ENCODE measurements around the gene PTPN14. TPM values are rescaled to one million over a fixed set of nuclear protein-coding genes. Genes with fewer than 3 reads are reported as not detected.

PTPN14 gene
- total RNA-seq, 4 donors from 2014 or later, result 4.5 to 9.7 (median 7.1) TPM

DNA sequence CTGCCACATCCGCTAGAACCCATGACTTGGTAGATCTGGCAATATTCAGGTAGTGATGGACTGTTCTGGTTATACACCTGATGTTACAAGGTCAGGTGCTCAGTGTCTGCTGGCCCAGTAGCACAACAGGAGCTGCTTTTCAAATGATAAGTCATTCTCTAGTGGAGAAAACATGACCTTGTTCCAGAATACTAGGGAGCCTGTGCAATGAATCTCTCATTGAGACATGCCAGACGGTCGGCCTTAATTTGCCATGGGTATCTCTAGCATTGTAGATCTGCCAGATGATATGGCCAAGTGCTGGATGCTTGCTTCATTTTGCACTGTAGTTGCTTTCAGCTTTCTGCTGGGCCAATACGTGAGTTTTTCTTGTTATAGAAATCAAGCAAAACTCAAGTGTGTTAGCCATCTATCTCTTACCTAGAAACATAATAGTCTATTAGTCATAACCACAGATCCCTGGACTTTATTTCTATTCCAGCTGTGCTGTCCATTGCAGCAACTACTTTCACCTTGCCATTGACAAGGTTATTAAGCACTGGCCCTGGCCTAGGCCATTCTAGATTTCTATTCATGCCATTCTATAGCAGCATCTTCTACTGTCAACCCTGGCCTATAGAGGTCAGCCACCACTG lies 37.7 kb upstream of the PTPN14 start:
- in situ Hi-C loops (cut with MboI; ENCODE audit: low pct_ligation_motif_present in 1 of 4, low pct_unique_long_range_greater_than_20kb in 1 of 4, low sequenced_read_pairs in 3 of 4) (loop anchor here (10.0 to 25.0 kb wide), 4 partner anchors 252 to 377 kb away; no protein-coding TSS in a partner anchor), intact Hi-C loops (cut with DNase I; ENCODE audit: low total_unique reads) (loop anchor here (5.0 kb wide), 1 partner anchor 257 kb away; no protein-coding TSS in a partner anchor)
- Histone ChIP-seq H3K4me3 (no peak overlapping the region), H3K36me3 (no peaks in the 10 kb centered on the region), H3K27me3 (no peaks in the 10 kb centered on the region), H3K4me1 (no peaks in the 10 kb centered on the region), H3K9me3 (no peaks in the 10 kb centered on the region), H3K27ac (no peak overlapping the region)
- TF ChIP-seq, protein P1, sequence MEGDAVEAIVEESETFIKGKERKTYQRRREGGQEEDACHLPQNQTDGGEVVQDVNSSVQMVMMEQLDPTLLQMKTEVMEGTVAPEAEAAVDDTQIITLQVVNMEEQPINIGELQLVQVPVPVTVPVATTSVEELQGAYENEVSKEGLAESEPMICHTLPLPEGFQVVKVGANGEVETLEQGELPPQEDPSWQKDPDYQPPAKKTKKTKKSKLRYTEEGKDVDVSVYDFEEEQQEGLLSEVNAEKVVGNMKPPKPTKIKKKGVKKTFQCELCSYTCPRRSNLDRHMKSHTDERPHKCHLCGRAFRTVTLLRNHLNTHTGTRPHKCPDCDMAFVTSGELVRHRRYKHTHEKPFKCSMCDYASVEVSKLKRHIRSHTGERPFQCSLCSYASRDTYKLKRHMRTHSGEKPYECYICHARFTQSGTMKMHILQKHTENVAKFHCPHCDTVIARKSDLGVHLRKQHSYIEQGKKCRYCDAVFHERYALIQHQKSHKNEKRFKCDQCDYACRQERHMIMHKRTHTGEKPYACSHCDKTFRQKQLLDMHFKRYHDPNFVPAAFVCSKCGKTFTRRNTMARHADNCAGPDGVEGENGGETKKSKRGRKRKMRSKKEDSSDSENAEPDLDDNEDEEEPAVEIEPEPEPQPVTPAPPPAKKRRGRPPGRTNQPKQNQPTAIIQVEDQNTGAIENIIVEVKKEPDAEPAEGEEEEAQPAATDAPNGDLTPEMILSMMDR (IDR thresholded peaks at IDR 0.05), result no peak
- TF ChIP-seq POLR2A (IDR thresholded peaks at IDR 0.05), result no peak
- TF ChIP-seq EP300 (IDR thresholded peaks at IDR 0.05; ENCODE audit: low read depth), result no peak
- TF ChIP-seq POLR2AphosphoS5 (IDR thresholded peaks at IDR 0.05), result no peak
- 97 to 100% methylated on average over 1 to 4 of the region's 4 CpGs for WGBS, 2 donors (ENCODE audit: low coverage in 1 of 2)
- DNase-seq, result no peak

DNA sequence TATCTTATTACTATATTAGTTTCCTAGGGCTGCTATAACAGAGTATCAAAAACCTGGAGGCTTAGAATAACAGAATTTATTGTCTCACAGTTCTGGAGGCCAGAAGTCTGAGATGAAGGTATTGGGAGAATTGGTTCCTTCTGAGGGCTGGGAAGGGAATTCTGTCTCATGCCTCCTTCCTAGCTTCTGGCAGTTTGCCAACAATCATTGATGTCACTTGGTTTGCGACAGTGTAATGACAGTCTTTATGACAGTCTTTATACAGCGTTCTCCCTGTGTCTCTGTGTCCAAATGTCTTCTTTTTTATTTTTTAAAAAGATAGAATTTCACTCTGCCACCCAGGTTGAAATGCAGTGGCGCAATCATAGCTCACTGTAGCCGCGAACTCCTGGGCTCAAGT lies 35.8 kb upstream of the PTPN14 start:
- Histone ChIP-seq H3K4me1 (no peaks in the 10 kb centered on the region), H3K36me3 (no peaks in the 10 kb centered on the region), H3K9me3 (no peaks in the 10 kb centered on the region), H3K4me3 (no peak overlapping the region), H3K27me3 (no peaks in the 10 kb centered on the region), H3K27ac (no peak overlapping the region)
- TF ChIP-seq POLR2A (IDR thresholded peaks at IDR 0.05), result no peak
- TF ChIP-seq, protein P1 (IDR thresholded peaks at IDR 0.05), result no peak
- no peak for TF ChIP-seq POLR2AphosphoS5 (IDR thresholded peaks at IDR 0.05)
- TF ChIP-seq EP300 (IDR thresholded peaks at IDR 0.05; ENCODE audit: low read depth), result no peak
- DNase-seq, result no peak
- 58 to 59% methylated on average over 5 of the region's 5 CpGs for WGBS, 2 donors (ENCODE audit: low coverage in 1 of 2)
- intact Hi-C loops (cut with DNase I; ENCODE audit: low total_unique reads), result loop anchor here (5.0 kb wide), 1 partner anchor 255 kb away; no protein-coding TSS in a partner anchor
- in situ Hi-C loops (cut with MboI; ENCODE audit: low pct_ligation_motif_present in 1 of 4, low pct_unique_long_range_greater_than_20kb in 1 of 4, low sequenced_read_pairs in 3 of 4), result loop anchor here (10.0 to 25.0 kb wide), 4 partner anchors 250 to 375 kb away; no protein-coding TSS in a partner anchor

DNA sequence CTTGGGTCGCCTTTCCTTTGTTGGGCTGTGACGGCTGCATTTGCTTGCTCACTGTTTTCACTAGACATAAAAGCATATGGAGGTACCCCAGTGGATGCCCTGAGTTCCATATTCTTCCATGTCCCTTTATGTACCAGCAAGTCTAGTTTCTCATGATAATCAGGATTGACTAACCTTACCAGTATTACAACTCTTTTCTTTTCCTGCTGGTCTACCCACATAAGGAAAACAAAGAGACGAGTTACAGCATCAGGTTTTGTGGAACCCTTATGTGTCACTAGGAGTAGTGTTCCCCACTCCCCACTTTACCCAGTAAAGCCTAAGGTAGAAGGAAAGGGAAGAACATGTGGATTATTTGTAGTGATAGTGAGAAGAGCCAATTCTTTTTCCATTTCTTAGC lies 35.2 kb upstream of the PTPN14 start:
- TF ChIP-seq POLR2A (IDR thresholded peaks at IDR 0.05) (no peak), POLR2AphosphoS5 (IDR thresholded peaks at IDR 0.05) (no peak), EP300 (IDR thresholded peaks at IDR 0.05; ENCODE audit: low read depth) (no peak)
- TF ChIP-seq, protein P1 (IDR thresholded peaks at IDR 0.05), result no peak
- no peak for DNase-seq
- in situ Hi-C loops (cut with MboI; ENCODE audit: low pct_ligation_motif_present in 1 of 4, low pct_unique_long_range_greater_than_20kb in 1 of 4, low sequenced_read_pairs in 3 of 4), result loop anchor here (10.0 to 25.0 kb wide), 4 partner anchors 249 to 374 kb away; no protein-coding TSS in a partner anchor
- H3K4me1 ChIP-seq, result no peaks in the 10 kb centered on the region
- no peaks in the 10 kb centered on the region for H3K27me3 ChIP-seq
- H3K36me3 ChIP-seq, result no peaks in the 10 kb centered on the region
- intact Hi-C loops (cut with DNase I; ENCODE audit: low total_unique reads), result loop anchor here (5.0 kb wide), 1 partner anchor 254 kb away; no protein-coding TSS in a partner anchor
- no peak overlapping the region for H3K4me3 ChIP-seq
- no peak overlapping the region for H3K27ac ChIP-seq
- 76 to 89% methylated on average over 2 to 3 of the region's 3 CpGs for WGBS, 2 donors (ENCODE audit: low coverage in 1 of 2)
- no peaks in the 10 kb centered on the region for H3K9me3 ChIP-seq

DNA sequence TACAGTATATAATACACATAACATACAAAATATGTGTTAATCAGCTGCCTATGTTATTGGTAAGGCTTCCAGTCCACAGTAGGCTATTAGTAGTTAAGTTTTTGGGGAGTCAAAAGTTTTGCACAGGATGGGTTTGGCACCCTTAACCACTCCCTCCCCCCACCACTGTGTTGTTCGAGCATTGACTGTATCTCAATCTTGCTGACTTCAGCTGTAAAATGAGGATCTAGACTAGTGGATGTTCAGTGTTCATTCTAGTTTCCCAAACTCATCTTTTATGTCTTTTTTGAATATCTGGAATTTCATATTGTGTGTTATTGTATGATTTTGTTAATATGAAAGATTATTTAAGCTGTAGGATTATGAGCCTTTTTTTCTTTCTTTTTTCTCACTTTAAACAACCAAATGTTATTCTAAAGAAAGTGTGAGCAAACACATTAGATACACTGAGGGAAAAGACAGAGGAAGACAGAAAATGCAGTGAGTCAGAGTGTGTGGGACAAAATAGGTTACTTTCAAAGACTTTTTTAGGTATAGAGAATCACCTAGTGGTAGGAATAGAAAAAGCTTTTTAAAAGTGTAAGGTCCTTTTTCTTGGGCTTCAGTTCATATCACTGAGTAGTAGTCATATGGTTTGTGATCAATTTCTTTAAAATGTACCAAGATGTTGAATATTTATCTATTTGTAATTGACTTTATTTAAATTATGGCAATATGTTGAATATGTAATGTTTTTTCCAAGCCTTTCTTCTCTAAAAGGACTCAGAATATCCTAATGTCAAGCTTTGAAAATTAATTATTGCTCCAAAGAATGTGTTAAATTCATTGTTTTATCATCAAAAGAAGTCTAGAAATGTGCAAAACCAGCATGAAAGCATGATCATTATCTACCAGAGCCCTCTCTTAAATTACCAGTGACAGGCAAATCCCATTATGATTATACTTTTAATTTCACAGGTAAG lies 33.7 kb upstream of the PTPN14 start:
- TF ChIP-seq EP300 (IDR thresholded peaks at IDR 0.05; ENCODE audit: low read depth) (no peak), POLR2A (IDR thresholded peaks at IDR 0.05) (no peak)
- TF ChIP-seq, protein P1 (IDR thresholded peaks at IDR 0.05), result peak; percentile 61 to 72 (median 66)
- Histone ChIP-seq H3K9me3 (no peaks in the 10 kb centered on the region), H3K4me3 (no peak overlapping the region), H3K4me1 (no peaks in the 10 kb centered on the region), H3K36me3 (no peaks in the 10 kb centered on the region), H3K27me3 (no peaks in the 10 kb centered on the region), H3K27ac (no peak overlapping the region)
- no peak for DNase-seq
- in situ Hi-C loops (cut with MboI; ENCODE audit: low pct_ligation_motif_present in 1 of 4, low pct_unique_long_range_greater_than_20kb in 1 of 4, low sequenced_read_pairs in 3 of 4) (loop anchor here (10.0 to 25.0 kb wide), 4 partner anchors 248 to 373 kb away; no protein-coding TSS in a partner anchor), intact Hi-C loops (cut with DNase I; ENCODE audit: low total_unique reads) (loop anchor here (5.0 kb wide), 1 partner anchor 253 kb away; no protein-coding TSS in a partner anchor)
- 47% methylated on average over 1 of the region's 1 CpG; no CpG with 5 or more reads in 1 of the 2 donors for WGBS, 2 donors (ENCODE audit: low coverage in 1 of 2)

Data from transverse colon (tissue), 4 donors.